GM18511 (cell line): Measurements from ENCODE around the gene ABCF2.

Experiments used
- ATAC-seq: cut with Tn5 transposase; IDR thresholded peaks from one replicate; pipeline ENCODE4 v1.9.1; 2021; ENCODE audit warnings: mild to moderate bottlenecking, moderate library complexity; ENCODE audit not compliant: unreplicated experiment

The ABCF2 gene

DNA sequence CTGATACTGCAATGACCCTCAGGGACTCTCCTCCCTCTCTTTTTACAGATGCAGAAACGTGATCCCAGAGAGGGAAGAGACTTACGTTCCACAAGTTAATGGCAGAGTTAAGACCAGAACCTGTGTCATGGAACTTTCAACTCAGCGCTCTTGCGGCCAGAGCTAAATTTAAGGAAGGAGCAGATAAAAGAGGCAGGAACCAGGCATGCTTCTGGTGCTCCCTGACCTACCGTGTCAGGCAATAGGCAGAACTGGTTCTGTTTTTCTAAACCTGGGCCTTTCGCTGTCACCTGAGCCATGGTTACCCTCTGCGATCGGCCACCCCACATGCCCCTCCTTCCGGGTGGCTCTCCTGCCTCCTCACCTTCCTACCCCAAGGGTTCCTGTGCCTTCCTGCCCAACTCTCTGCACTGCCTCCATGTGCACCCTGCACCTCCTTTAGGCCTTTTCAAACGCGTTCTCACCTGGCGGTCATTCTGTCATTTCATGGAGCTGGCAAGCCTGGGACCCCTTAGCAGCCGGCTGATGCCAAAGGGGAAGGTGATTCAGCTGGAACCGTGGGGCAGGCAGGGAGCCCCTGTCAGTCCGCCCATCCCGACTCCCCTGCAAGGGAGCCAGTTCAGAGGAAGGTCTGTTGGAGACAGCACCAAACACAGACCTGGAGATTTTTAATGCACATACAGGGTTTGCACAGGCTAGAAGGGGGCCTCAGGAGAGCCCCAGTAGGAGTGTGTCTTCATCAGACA, 51.8 kb downstream of the ABCF2 start:
- ATAC-seq: no peak

DNA sequence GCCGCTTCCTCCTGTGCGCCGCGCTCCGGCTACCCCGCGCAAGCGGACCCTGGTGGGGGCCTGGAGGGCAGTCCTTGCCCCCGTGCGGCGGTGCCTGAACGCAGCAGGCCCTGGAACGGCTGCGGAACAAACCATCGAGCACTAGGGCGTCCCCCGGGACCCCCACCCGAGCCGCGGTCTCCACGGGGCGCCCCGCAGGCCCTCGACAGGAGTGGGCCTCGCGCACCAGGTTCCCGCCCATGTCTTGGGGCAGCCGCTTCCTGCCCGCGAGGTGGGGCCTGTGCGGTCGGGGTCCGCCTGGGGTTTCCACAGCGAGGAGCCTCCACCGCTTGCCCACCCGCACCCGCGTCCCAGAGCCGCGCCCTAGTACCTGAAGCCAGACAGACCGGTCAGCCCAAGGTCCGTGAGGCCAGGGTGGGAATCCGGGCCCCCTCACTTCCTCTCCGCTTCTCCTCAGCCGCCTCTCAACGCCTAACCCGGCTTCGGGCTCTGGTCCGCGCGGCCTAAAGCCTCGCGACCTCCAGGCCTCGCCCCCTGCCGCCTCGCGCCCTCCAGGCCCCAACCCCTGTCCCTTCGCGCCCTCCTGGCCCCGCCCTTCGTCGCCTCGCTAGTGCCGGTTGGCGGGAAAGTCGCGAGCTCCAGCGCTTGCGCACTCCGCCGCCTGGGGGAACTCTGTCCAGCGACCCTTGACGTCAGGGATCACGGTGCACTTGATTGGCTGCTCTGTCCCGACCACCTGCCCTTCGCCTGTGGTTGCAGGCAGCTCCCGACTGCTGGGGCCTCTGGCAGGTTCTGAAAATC, 52.6 kb downstream of the ABCF2 start:
- no peak for ATAC-seq

DNA sequence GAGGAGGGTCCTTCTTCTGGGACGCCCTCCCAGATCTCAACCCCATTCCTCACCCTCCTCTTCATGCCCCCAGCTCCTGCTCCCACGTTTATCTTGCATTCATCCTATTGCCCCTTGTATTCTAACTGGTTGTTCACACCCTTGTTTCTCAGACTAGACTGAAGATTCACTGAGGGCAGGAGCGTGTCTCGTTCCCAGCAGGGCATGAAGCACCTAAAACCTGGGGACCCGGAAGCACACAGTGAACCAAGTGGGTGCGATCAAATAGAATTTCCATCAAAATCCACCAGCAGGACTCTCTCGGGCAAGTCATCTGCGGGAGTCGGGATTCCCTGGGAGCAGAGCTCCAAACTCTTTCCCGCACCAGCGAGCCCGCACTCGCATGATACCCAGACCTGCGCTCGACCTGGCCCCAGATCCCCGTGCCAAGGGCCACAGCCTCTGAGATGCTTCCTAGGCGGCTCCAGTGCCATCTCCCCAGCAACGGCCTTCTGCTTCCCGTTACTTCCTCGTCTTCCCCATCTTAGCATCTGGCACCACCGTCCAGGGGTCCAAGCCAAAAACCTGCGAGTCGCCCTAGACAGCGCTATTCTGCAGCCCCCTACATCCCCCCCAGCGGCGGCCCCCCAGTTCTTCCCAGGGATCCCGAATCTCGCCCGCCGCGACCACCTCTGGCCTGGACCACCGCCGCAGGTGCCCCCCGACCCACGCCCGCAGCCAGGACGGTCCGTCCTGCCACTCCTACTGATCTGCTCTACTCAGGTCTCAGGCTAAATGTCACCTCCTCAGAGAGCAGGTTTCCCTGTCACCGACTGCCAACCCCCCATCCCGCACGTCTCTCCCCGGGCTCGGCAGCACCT, 53.4 kb downstream of the ABCF2 start:
- no peak for ATAC-seq

DNA sequence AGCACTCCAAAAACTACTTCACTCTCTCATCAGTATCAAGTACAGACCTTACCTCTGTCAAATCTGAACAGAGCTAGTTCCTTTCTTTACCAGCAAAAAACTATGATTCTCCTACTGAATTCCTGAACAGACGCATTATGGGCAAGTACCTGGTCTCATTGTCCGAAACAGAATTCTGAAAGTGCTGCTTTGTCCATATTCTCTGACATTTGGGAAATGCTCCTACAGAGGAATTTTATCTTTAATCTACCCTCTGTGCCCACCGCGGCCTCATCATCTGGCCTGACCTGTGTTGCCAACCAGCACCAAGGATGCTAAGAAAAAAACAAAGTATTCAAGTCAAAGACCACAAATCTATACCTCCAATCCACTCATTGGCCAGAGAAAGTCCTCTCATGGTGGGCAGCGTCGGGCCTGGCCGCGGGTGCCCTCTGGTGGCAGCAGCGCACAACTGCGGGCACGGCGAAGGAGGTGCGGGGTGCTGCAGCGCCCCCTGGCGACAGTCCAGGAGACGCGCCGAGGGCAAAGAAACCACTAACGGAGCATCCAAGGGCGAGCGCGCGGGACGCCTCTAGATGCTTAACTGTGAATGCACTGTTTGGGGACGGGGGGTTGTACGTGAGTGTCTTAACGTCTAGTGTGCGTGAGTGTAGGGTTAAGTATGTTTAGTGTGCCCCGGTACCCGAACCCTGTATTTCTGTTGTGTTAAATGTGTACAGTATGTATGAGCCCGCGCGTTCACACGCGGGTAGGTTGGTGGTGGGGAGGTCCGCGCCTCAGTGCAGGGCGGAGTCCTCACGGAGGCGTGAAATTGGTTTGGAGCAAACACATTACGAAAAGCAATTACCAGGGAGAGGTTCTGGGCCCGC, 54.5 kb downstream of the ABCF2 start:
- peak; percentile 77 for ATAC-seq

DNA sequence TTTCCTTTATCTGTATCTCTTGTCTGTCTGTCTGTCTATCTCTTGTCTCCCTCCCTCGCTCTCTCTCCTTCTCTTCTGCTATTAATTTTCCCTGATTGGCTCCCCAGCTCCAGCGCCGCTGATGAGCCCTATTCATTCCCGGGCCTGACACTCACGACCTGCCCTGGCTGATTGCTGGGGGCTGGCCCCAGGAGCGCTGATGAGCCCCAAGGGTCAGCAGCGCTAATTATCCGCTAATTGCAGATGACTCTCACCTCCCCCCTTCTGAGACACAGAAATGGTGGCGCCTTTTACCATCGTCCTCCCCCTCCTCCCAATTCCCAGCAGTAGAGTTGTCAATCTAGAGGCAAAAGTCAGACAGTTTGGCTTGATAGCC, 58.2 kb downstream of the ABCF2 start:
- no peak for ATAC-seq

DNA sequence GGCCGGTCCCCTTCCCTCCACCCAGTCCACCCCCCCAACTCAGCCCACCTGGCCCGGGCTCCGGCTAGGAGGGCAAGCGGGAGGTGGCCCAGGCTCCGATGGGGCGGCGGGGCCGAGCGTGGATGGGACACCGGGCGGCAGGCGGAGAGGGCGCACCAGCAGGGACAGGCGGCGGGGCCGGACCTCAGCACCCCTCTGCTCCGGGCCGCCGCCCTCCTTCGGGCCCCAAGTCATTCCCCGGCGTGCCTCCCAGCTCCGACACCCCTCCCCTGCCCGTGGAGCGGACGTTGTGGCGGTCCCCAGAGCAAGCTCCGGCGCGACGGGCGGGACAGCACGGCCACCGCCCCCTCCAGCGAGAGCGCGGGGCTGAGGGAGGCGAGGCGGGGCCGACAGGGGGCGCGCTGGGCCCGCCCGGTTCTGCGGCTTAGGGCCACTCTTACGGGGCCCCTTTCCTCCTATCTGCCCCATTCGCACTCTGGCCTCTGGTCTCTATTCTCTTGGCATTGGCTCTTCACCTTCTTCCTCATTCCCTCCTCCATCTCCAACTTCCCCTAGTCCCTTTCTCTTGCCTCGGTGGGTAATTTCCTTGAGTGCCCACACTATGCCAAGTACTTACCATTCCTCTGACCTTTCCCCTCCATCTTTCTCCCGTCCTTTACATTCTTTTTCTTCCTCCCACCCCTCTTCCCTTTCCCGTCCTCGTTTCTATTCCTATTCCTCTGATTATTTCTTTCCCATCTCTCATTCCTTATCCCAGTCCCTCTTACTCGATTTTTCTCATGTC, 58.8 kb downstream of the ABCF2 start:
- peak; percentile 69 for ATAC-seq

DNA sequence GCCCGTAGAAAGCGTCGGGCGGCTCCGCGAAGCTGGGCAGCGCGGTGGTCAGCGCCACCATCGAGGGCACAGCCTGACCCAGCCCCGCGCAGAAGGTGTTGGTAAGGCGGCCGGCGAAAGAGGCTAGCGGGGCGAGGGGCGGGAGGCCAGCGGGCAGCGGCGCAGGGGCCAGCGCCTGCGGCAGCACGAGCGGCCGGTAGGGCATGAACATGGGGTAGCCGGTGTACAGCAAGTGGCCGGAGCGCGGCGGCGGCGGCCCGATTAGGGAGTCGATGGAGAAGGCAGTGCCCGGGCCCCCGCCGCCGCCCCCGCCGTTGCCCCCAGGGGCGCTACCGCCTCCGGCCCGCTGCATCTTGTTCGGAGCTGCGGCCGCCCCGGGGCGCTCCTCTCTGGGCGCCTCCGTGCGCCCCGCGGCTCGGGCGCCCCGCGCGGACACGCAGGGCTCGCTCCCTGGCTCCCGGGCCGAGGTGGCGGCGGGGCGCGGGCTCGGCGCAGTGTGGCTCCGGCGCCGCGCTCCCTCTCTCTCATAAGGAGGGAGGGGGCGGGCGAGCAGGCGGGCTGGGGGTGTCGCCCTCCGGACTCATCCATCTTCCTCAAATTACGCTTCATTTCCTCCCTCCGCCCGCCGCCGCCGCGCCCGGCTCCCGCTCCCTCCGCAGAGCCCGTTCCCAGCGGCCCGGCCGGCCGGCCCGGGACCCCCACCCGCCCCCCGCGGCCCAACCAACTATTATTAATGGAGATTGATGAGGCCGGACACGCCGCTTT, 59.6 kb downstream of the ABCF2 start, which contains the start of gene GBX1:
GBX1 (minus strand) TSS at position 498 of the 765 bp plus-strand sequence; CDS start at position 352, 146 bp downstream.
- ATAC-seq: no peak

DNA sequence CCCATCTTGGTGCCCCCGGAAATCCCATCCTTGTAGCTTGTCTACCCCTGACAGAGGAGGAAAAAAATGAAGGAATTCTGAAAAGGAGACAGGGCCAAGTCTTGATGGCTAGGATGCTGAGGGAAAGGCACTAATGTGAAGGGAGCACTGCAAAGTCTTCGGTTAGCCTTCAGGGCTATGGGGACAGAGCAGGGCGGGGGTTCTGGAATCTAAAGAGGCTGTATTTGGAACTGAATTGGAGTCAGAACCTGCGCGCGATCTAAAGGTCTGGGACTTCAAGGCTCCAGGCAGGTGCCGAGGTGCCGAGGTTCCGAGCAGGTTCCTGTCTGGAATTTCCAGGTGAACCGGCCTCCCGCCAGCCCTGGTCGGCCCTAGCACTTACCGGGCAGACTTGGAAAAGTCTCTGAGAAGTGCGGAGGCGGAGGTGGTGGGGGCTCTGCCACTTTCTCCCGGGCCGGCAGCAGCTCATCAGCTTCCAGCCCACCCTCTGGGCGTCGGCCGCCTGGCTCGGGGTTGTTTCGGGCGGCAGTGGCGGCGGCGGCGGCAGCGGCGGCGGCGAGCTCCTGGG, 60.3 kb downstream of the ABCF2 start:
- ATAC-seq: no peak
